Measurements from ENCODE around the gene NUTM2A. TPM values are rescaled to one million over a fixed set of nuclear protein-coding genes. Genes with fewer than 3 reads are reported as not detected.
"Not testable (repeated sequence)": the region's sequence is repeated elsewhere in the genome, so short reads cannot be mapped to it uniquely, and the experiment has no call there.

The NUTM2A gene
- total RNA-seq, 1 experiment from 2014 or later: 0.82 TPM

- not testable (repeated sequence) for BruUV-seq (replicated peaks)
- DNase-seq (ENCODE audit: unreplicated experiment): peak; percentile 8
Observed at GRCh38 chr10:87211848-87212247, 13.4 kb upstream of the NUTM2A start.

GRCh38 chr10:87213150-87213765, 12.0 kb upstream of the NUTM2A start:
- H3K4me1 Mint-ChIP-seq (ENCODE audit: insufficient read depth, unreplicated experiment); H3K9me3 Mint-ChIP-seq (ENCODE audit: unreplicated experiment); BruUV-seq (replicated peaks); CTCF ChIA-PET; H3K27ac Mint-ChIP-seq (ENCODE audit: low read depth, unreplicated experiment); H3K27me3 Mint-ChIP-seq (ENCODE audit: insufficient read depth, unreplicated experiment); POLR2A ChIA-PET; H3K4me3 Mint-ChIP-seq (ENCODE audit: unreplicated experiment); H3K36me3 Mint-ChIP-seq (ENCODE audit: insufficient read depth, unreplicated experiment); intact Hi-C loops (cut with micrococcal nuclease); DNase-seq (ENCODE audit: unreplicated experiment): not testable (repeated sequence)

More at GRCh38 chr10:87211848-87212247, 13.4 kb upstream of the NUTM2A start:
- POLR2A ChIA-PET: interaction anchor here (1.3 kb wide), 1 partner anchor 293 kb away, joined by 3 read pairs; the partner anchor contains the start of gene MINPP1
- H3K4me3 Mint-ChIP-seq (ENCODE audit: unreplicated experiment); H3K27me3 Mint-ChIP-seq (ENCODE audit: insufficient read depth, unreplicated experiment); H3K36me3 Mint-ChIP-seq (ENCODE audit: insufficient read depth, unreplicated experiment); CTCF ChIA-PET; H3K27ac Mint-ChIP-seq (ENCODE audit: low read depth, unreplicated experiment); H3K4me1 Mint-ChIP-seq (ENCODE audit: insufficient read depth, unreplicated experiment); intact Hi-C loops (cut with micrococcal nuclease); H3K9me3 Mint-ChIP-seq (ENCODE audit: unreplicated experiment): not testable (repeated sequence)

GRCh38 chr10:87213806-87214205, 11.4 kb upstream of the NUTM2A start:
- H3K36me3 Mint-ChIP-seq (ENCODE audit: insufficient read depth, unreplicated experiment); DNase-seq (ENCODE audit: unreplicated experiment); CTCF ChIA-PET; H3K9me3 Mint-ChIP-seq (ENCODE audit: unreplicated experiment); H3K4me1 Mint-ChIP-seq (ENCODE audit: insufficient read depth, unreplicated experiment); H3K27me3 Mint-ChIP-seq (ENCODE audit: insufficient read depth, unreplicated experiment); H3K27ac Mint-ChIP-seq (ENCODE audit: low read depth, unreplicated experiment); BruUV-seq (replicated peaks); intact Hi-C loops (cut with micrococcal nuclease); H3K4me3 Mint-ChIP-seq (ENCODE audit: unreplicated experiment); POLR2A ChIA-PET: not testable (repeated sequence)

- CTCF ChIA-PET: interaction anchor here (0.7 kb wide), 1 partner anchor 253 kb away, joined by 3 read pairs; no protein-coding TSS in a partner anchor
- H3K9me3 Mint-ChIP-seq (ENCODE audit: unreplicated experiment); H3K4me3 Mint-ChIP-seq (ENCODE audit: unreplicated experiment); H3K36me3 Mint-ChIP-seq (ENCODE audit: insufficient read depth, unreplicated experiment); H3K27ac Mint-ChIP-seq (ENCODE audit: low read depth, unreplicated experiment); H3K4me1 Mint-ChIP-seq (ENCODE audit: insufficient read depth, unreplicated experiment); intact Hi-C loops (cut with micrococcal nuclease); H3K27me3 Mint-ChIP-seq (ENCODE audit: insufficient read depth, unreplicated experiment); DNase-seq (ENCODE audit: unreplicated experiment); POLR2A ChIA-PET; BruUV-seq (replicated peaks): not testable (repeated sequence)
Observed at GRCh38 chr10:87216120-87216519, 9.1 kb upstream of the NUTM2A start.

GRCh38 chr10:87219370-87219769, 5.9 kb upstream of the NUTM2A start:
- BruUV-seq (replicated peaks); POLR2A ChIA-PET: not testable (repeated sequence)

GRCh38 chr10:87222789-87223188, 2.5 kb upstream of the NUTM2A start:
- H3K27me3 Mint-ChIP-seq (ENCODE audit: insufficient read depth, unreplicated experiment); CTCF ChIA-PET; POLR2A ChIA-PET; BruUV-seq (replicated peaks); intact Hi-C loops (cut with micrococcal nuclease); H3K27ac Mint-ChIP-seq (ENCODE audit: low read depth, unreplicated experiment); H3K4me3 Mint-ChIP-seq (ENCODE audit: unreplicated experiment); H3K9me3 Mint-ChIP-seq (ENCODE audit: unreplicated experiment); DNase-seq (ENCODE audit: unreplicated experiment); H3K4me1 Mint-ChIP-seq (ENCODE audit: insufficient read depth, unreplicated experiment); H3K36me3 Mint-ChIP-seq (ENCODE audit: insufficient read depth, unreplicated experiment): not testable (repeated sequence)

More at GRCh38 chr10:87219370-87219769, 5.9 kb upstream of the NUTM2A start:
- DNase-seq (ENCODE audit: unreplicated experiment); H3K27me3 Mint-ChIP-seq (ENCODE audit: insufficient read depth, unreplicated experiment); H3K27ac Mint-ChIP-seq (ENCODE audit: low read depth, unreplicated experiment); H3K4me3 Mint-ChIP-seq (ENCODE audit: unreplicated experiment); CTCF ChIA-PET; H3K36me3 Mint-ChIP-seq (ENCODE audit: insufficient read depth, unreplicated experiment); intact Hi-C loops (cut with micrococcal nuclease); H3K9me3 Mint-ChIP-seq (ENCODE audit: unreplicated experiment); H3K4me1 Mint-ChIP-seq (ENCODE audit: insufficient read depth, unreplicated experiment): not testable (repeated sequence)

GRCh38 chr10:87228247-87228646, 3.0 kb downstream of the NUTM2A start:
- POLR2A ChIA-PET; H3K27ac Mint-ChIP-seq (ENCODE audit: low read depth, unreplicated experiment); BruUV-seq (replicated peaks); H3K36me3 Mint-ChIP-seq (ENCODE audit: insufficient read depth, unreplicated experiment); H3K9me3 Mint-ChIP-seq (ENCODE audit: unreplicated experiment); H3K27me3 Mint-ChIP-seq (ENCODE audit: insufficient read depth, unreplicated experiment); H3K4me3 Mint-ChIP-seq (ENCODE audit: unreplicated experiment); CTCF ChIA-PET; intact Hi-C loops (cut with micrococcal nuclease); DNase-seq (ENCODE audit: unreplicated experiment); H3K4me1 Mint-ChIP-seq (ENCODE audit: insufficient read depth, unreplicated experiment): not testable (repeated sequence)

- CTCF ChIA-PET; H3K36me3 Mint-ChIP-seq (ENCODE audit: insufficient read depth, unreplicated experiment); H3K4me1 Mint-ChIP-seq (ENCODE audit: insufficient read depth, unreplicated experiment); DNase-seq (ENCODE audit: unreplicated experiment); POLR2A ChIA-PET; intact Hi-C loops (cut with micrococcal nuclease); H3K4me3 Mint-ChIP-seq (ENCODE audit: unreplicated experiment); H3K27me3 Mint-ChIP-seq (ENCODE audit: insufficient read depth, unreplicated experiment); H3K27ac Mint-ChIP-seq (ENCODE audit: low read depth, unreplicated experiment); BruUV-seq (replicated peaks); H3K9me3 Mint-ChIP-seq (ENCODE audit: unreplicated experiment): not testable (repeated sequence)
Observed at GRCh38 chr10:87229211-87229610, 4.0 kb downstream of the NUTM2A start.

GRCh38 chr10:87234854-87235253, 9.6 kb downstream of the NUTM2A start:
- H3K9me3 Mint-ChIP-seq (ENCODE audit: unreplicated experiment); intact Hi-C loops (cut with micrococcal nuclease); H3K36me3 Mint-ChIP-seq (ENCODE audit: insufficient read depth, unreplicated experiment); BruUV-seq (replicated peaks); H3K4me3 Mint-ChIP-seq (ENCODE audit: unreplicated experiment); H3K27ac Mint-ChIP-seq (ENCODE audit: low read depth, unreplicated experiment); H3K4me1 Mint-ChIP-seq (ENCODE audit: insufficient read depth, unreplicated experiment); DNase-seq (ENCODE audit: unreplicated experiment); H3K27me3 Mint-ChIP-seq (ENCODE audit: insufficient read depth, unreplicated experiment); POLR2A ChIA-PET; CTCF ChIA-PET: not testable (repeated sequence)

- intact Hi-C loops (cut with micrococcal nuclease); BruUV-seq (replicated peaks); H3K27me3 Mint-ChIP-seq (ENCODE audit: insufficient read depth, unreplicated experiment); DNase-seq (ENCODE audit: unreplicated experiment); H3K27ac Mint-ChIP-seq (ENCODE audit: low read depth, unreplicated experiment); H3K4me3 Mint-ChIP-seq (ENCODE audit: unreplicated experiment); H3K9me3 Mint-ChIP-seq (ENCODE audit: unreplicated experiment); H3K4me1 Mint-ChIP-seq (ENCODE audit: insufficient read depth, unreplicated experiment); H3K36me3 Mint-ChIP-seq (ENCODE audit: insufficient read depth, unreplicated experiment); POLR2A ChIA-PET; CTCF ChIA-PET: not testable (repeated sequence)
Observed at GRCh38 chr10:87237244-87237643, 12.0 kb downstream of the NUTM2A start.
